Measurements from ENCODE around the gene PIGN.

- TF ChIP-seq, protein P1, sequence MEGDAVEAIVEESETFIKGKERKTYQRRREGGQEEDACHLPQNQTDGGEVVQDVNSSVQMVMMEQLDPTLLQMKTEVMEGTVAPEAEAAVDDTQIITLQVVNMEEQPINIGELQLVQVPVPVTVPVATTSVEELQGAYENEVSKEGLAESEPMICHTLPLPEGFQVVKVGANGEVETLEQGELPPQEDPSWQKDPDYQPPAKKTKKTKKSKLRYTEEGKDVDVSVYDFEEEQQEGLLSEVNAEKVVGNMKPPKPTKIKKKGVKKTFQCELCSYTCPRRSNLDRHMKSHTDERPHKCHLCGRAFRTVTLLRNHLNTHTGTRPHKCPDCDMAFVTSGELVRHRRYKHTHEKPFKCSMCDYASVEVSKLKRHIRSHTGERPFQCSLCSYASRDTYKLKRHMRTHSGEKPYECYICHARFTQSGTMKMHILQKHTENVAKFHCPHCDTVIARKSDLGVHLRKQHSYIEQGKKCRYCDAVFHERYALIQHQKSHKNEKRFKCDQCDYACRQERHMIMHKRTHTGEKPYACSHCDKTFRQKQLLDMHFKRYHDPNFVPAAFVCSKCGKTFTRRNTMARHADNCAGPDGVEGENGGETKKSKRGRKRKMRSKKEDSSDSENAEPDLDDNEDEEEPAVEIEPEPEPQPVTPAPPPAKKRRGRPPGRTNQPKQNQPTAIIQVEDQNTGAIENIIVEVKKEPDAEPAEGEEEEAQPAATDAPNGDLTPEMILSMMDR (IDR thresholded peaks at IDR 0.05; ENCODE audit: poor library complexity, severe bottlenecking) = no peak
- TF ChIP-seq POLR2AphosphoS5 (IDR thresholded peaks at IDR 0.05) = no peak
Measured at GRCh38 chr18:62070302-62070701, 116.6 kb downstream of the PIGN start.

Measured in neural cell (in vitro differentiated cells).